ENCODE data around the gene CXCL10. TPM values are rescaled to one million over a fixed set of nuclear protein-coding genes. Genes with fewer than 3 reads are reported as not detected.

CXCL10 gene
- total and polyA plus RNA-seq, 10 of the 15 experiments (the other 5 are each of a cell fraction or from before 2014, with no cell fraction given): 0.46 to 19.5 (median 2.6) TPM

- SMC1A ChIA-PET (ENCODE audit: uncharacterized antibody, unreplicated experiment): interaction anchor here (1.0 to 3.3 kb wide), 3 partner anchors 15 to 39 kb away, joined by 3 to 13 read pairs (median 7); no protein-coding TSS in a partner anchor
Observed at GRCh38 chr4:76035141-76035540, 11.8 kb upstream of the CXCL10 start.

GRCh38 chr4:76029300-76029699 is 6.0 kb upstream of the CXCL10 start:
- H3K9ac ChIP-seq (ENCODE audit: control insufficient read depth, insufficient read depth, low read length): no peak overlapping the region
- intact Hi-C loops (cut with micrococcal nuclease; ENCODE audit: unreplicated experiment): no loop called here
- TF ChIP-seq CREB1 (IDR thresholded peaks at IDR 0.05; ENCODE audit: low read depth): no peak
- TF ChIP-seq GABPA (IDR thresholded peaks at IDR 0.05; ENCODE audit: low read depth): no peak
- no peak for TF ChIP-seq SMAD1 (IDR thresholded peaks at IDR 0.05; ENCODE audit: low read depth, partially characterized antibody)
- TF ChIP-seq SMAD5 (IDR thresholded peaks at IDR 0.05; ENCODE audit: low read depth): no peak
- TF ChIP-seq PKNOX1 (IDR thresholded peaks at IDR 0.05): no peak
- TF ChIP-seq TBL1XR1 (IDR thresholded peaks at IDR 0.05; ENCODE audit: low read depth, low read length): no peak
- TF ChIP-seq POLR2AphosphoS2 (IDR thresholded peaks at IDR 0.05; ENCODE audit: low read depth, low read length): no peak
- no peak for TF ChIP-seq RELA (IDR thresholded peaks at IDR 0.05; ENCODE audit: borderline replicate concordance, partially characterized antibody)
- no peak for TF ChIP-seq ATF2 (IDR thresholded peaks at IDR 0.05; ENCODE audit: low read length)
- no peak for TF ChIP-seq NFIC (IDR thresholded peaks at IDR 0.05; ENCODE audit: low read depth, low read length)
- no peak for TF ChIP-seq PAX5 (IDR thresholded peaks at IDR 0.05; ENCODE audit: borderline replicate concordance, low read depth, low read length)
- no peak for TF ChIP-seq NR2C1 (IDR thresholded peaks at IDR 0.05)
- no peak for TF ChIP-seq FOXM1 (IDR thresholded peaks at IDR 0.05; ENCODE audit: low read depth, low read length)
- no peak for TF ChIP-seq EED (IDR thresholded peaks at IDR 0.05; ENCODE audit: low read depth)

More at GRCh38 chr4:76035141-76035540, 11.8 kb upstream of the CXCL10 start:
- intact Hi-C loops (cut with micrococcal nuclease; ENCODE audit: unreplicated experiment) (no loop called here), in situ Hi-C loops (cut with MboI) (no loop called here)
- H3K36me3 ChIP-seq (ENCODE audit: control insufficient read depth in 2 of 2, insufficient read depth in 2 of 2, low read length in 1 of 2): no peaks in the 10 kb centered on the region
- H3K4me3 ChIP-seq: no peak overlapping the region
- H2AFZ ChIP-seq (ENCODE audit: control insufficient read depth, low read depth, low read length): no peak overlapping the region
- no peaks in the 10 kb centered on the region for H3K4me1 ChIP-seq (ENCODE audit: control insufficient read depth, insufficient read depth, low read length)
- DNase-seq (ENCODE audit: low read depth, low spot score) (no peak), FAIRE-seq (peak; percentile 13), ATAC-seq (peak; percentile 50)
- no TSS peak for BruUV-seq (replicated peaks)
- H3K79me2 ChIP-seq (ENCODE audit: control insufficient read depth, insufficient read depth, low read length): no peaks in the 10 kb centered on the region
- H3K9me3 ChIP-seq (replicated peaks; ENCODE audit: control insufficient read depth, insufficient read depth, low read length): no peaks in the 10 kb centered on the region
- CTCF ChIA-PET: interaction anchor here (0.8 to 3.9 kb wide), 3 partner anchors 19 to 39 kb away, joined by 3 to 20 read pairs (median 3); no protein-coding TSS in a partner anchor
- H3K4me2 ChIP-seq (ENCODE audit: control insufficient read depth, insufficient read depth): no peak overlapping the region; the same call in 1 of the 2 replicates
- no peak overlapping the region for H3K27ac ChIP-seq (ENCODE audit: control insufficient read depth, insufficient read depth)
- 17% methylated on average over 3 of the region's 3 CpGs for WGBS (ENCODE audit: insufficient coverage, insufficient replicate concordance, low lambda C conversion rate, missing lambda C conversion rate)
- RAD21 ChIA-PET (ENCODE audit: unreplicated experiment): no interaction called here
- no peak overlapping the region for H3K9ac ChIP-seq (ENCODE audit: control insufficient read depth, insufficient read depth, low read length)
- no peaks in the 10 kb centered on the region; a peak in 1 of 4 replicates for H3K27me3 ChIP-seq (replicated peaks in 1 of 2; ENCODE audit: control insufficient read depth in 2 of 2, insufficient read depth in 2 of 2, low read length in 1 of 2)
- H4K20me1 ChIP-seq (ENCODE audit: control insufficient read depth, insufficient read depth): no peaks in the 10 kb centered on the region
- POLR2A ChIA-PET: no interaction called here
- TF ChIP-seq ATF3 (IDR thresholded peaks at IDR 0.05; ENCODE audit: borderline replicate concordance, extremely low read depth, low read depth, low read length) (no peak), RUNX3 (IDR thresholded peaks at IDR 0.05; ENCODE audit: low read length) (peak; percentile 47), HDAC6 (IDR thresholded peaks at IDR 0.05; ENCODE audit: unreplicated experiment) (no peak), ASH2L (IDR thresholded peaks at IDR 0.05; ENCODE audit: borderline replicate concordance, low read depth) (no peak), ZNF217 (IDR thresholded peaks at IDR 0.05) (no peak)

More at GRCh38 chr4:76029300-76029699, 6.0 kb upstream of the CXCL10 start:
- ChIA-PET CTCF (no interaction called here), POLR2A (no interaction called here), SMC1A (ENCODE audit: uncharacterized antibody, unreplicated experiment) (interaction anchor here (1.1 kb wide), 1 partner anchor 34 kb away, joined by 3 read pairs; no protein-coding TSS in a partner anchor), RAD21 (ENCODE audit: unreplicated experiment) (no interaction called here)
- FAIRE-seq: no peak
- DNase-seq (ENCODE audit: low read depth, low spot score): no peak
- Histone ChIP-seq H3K27me3 (replicated peaks in 1 of 2; ENCODE audit: control insufficient read depth in 2 of 2, insufficient read depth in 2 of 2, low read length in 1 of 2) (no peaks in the 10 kb centered on the region; a peak in 1 of 4 replicates), H3K79me2 (ENCODE audit: control insufficient read depth, insufficient read depth, low read length) (no peaks in the 10 kb centered on the region), H3K27ac (ENCODE audit: control insufficient read depth, insufficient read depth) (no peak overlapping the region), H3K9me3 (replicated peaks; ENCODE audit: control insufficient read depth, insufficient read depth, low read length) (no peaks in the 10 kb centered on the region), H3K4me3 (no peak overlapping the region), H2AFZ (ENCODE audit: control insufficient read depth, low read depth, low read length) (no peak overlapping the region), H3K36me3 (ENCODE audit: control insufficient read depth in 2 of 2, insufficient read depth in 2 of 2, low read length in 1 of 2) (no peaks in the 10 kb centered on the region), H3K4me2 (ENCODE audit: control insufficient read depth, insufficient read depth) (no peak overlapping the region), H3K4me1 (ENCODE audit: control insufficient read depth, insufficient read depth, low read length) (no peaks in the 10 kb centered on the region), H4K20me1 (ENCODE audit: control insufficient read depth, insufficient read depth) (no peaks in the 10 kb centered on the region)
- in situ Hi-C loops (cut with MboI): no loop called here
- BruUV-seq (replicated peaks): no TSS peak
- no peak for ATAC-seq
- WGBS (ENCODE audit: insufficient coverage, insufficient replicate concordance, low lambda C conversion rate, missing lambda C conversion rate): 28% methylated on average over 2 of the region's 2 CpGs

All from GM12878 (cell line).